Aorta (tissue), 5 donors: ENCODE measurements around the gene DHRS2. TPM values are rescaled to one million over a fixed set of nuclear protein-coding genes. Genes with fewer than 3 reads are reported as not detected.

ENCODE experiments used
- ATAC-seq: fragments of 200-7000 bp; cut with Tn5 transposase; one replicate; pipeline ENCODE4 v1.9.1; 2022; ENCODE audit warnings: moderate library complexity; ENCODE audit not compliant: low FRiP score
- DNase-seq, 2 donors: peaks; one replicate each; pipeline ENCODE4 v3.0.0-alpha.2; 2020
- H3K27ac ChIP-seq, 2 donors: one replicate each; pipeline ENCODE4 v1.5.1; 2013; ENCODE audit warnings: low read length in 2 of 2, mild to moderate bottlenecking in 2 of 2, moderate library complexity in 2 of 2, control low read depth in 1 of 2, inconsistent platforms in 1 of 2, low read depth in 1 of 2
- H3K27me3 ChIP-seq, 2 donors: one replicate each; pipeline ENCODE4 v1.6.1; 2013; ENCODE audit warnings: control low read depth in 1 of 2, low read length in 1 of 2, mild to moderate bottlenecking in 1 of 2, moderate library complexity in 1 of 2; ENCODE audit not compliant: insufficient read depth in 2 of 2, control insufficient read depth in 1 of 2
- H3K36me3 ChIP-seq, 2 donors: one replicate each; pipeline ENCODE4 v1.6.1; 2013; ENCODE audit warnings: control low read depth in 1 of 2, low read length in 1 of 2, mild to moderate bottlenecking in 1 of 2; ENCODE audit not compliant: insufficient read depth in 2 of 2, control insufficient read depth in 1 of 2
- H3K4me1 ChIP-seq, 2 donors: one replicate each; pipeline ENCODE4 v1.6.1; 2013; ENCODE audit warnings: low read length in 2 of 2, control low read depth in 1 of 2, mild to moderate bottlenecking in 1 of 2, moderate library complexity in 1 of 2; ENCODE audit not compliant: insufficient read depth in 2 of 2, control insufficient read depth in 1 of 2
- H3K4me3 ChIP-seq, 2 donors: one replicate each; pipeline ENCODE4 v1.5.1; 2013; ENCODE audit warnings: low read length in 2 of 2, control low read depth in 1 of 2, mild to moderate bottlenecking in 1 of 2
- H3K9me3 ChIP-seq: one replicate; pipeline ENCODE4 v1.6.1; 2013; ENCODE audit warnings: mild to moderate bottlenecking, low read length; ENCODE audit not compliant: control insufficient read depth
- WGBS, 2 donors: extraction: QIAGEN DNeasy Blood & Tissue Kit; methylation state at CpG; one replicate each; pipeline ENCODE4 v1.1.7; 2013; 5-methylcytosine and 5-hydroxymethylcytosine counted together
- intact Hi-C, 2 donors: fragments of 100-400 bp; cut with DNase I; formaldehyde crosslinking; loops; one replicate each; pipeline versions ENCODE4 v1.14.2 to v1.15.0; 2022
- polyA plus RNA-seq, 2 donors: library from polyadenylated mRNA; stranded (reverse); fragments of 200-250 nt; gene quantifications; one replicate each; pipeline ENCODE4 v1.2.3, GENCODE V29; 2013
- total RNA-seq, 2 donors: library from RNA; stranded (reverse); fragmentation: NEBNext Ultra II Directional; extraction: Animal tissue kit (Norgen Biotek cat#: 25700); gene quantifications; one replicate each; pipeline ENCODE4 v1.2.1, GENCODE V29; 2021
- donor health status: healthy with polysubstance abuse.
- donor health status: Bipolar disorder and iron deficiency.
- donor health status: DM: no; HTN: no; CAD: no.
- donor health status: DM: no; HTN: no; CAD: no.
- donor health status: DM: yes; HTN: yes; CAD: no.

Gene DHRS2
- total and polyA plus RNA-seq, 4 donors, result 0.18 TPM; not detected in 3

DNA sequence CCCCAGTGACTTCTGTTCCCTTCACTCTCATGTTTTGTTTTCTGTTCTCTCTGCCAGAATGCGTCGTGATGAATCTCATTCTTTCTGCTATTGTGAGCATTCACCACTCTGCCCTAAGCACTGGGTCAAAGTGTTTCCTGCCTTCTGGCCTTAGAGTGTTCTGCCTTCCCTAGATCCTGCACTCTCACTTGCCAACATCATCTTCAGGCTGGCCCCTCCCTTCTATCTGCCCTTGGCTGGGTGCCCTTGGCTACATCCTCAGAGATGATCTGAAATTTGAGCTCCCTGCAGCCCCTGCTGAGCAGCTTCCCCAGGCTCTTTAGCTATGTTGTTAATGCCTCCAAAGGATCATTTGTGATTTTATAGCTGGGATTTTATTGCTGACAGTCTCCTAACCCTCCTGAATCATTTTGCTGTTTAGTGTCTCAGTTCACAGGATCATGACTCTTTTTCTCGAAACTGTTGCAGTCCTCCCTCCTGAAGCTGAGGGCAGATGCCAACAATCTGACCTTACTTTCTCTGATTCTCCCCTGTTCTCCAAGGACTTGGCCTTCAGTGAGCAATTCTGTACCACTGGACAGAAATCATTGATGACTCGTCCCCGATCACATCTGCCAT lies 4.5 kb downstream of the DHRS2 start:
- no peaks in the 10 kb centered on the region for H3K27me3 ChIP-seq
- WGBS, 2 donors, result 66 to 69% methylated on average over 5 of the region's 5 CpGs
- intact Hi-C loops, result no loop called here
- no peak for DNase-seq
- ATAC-seq, result peak; percentile 61
- H3K36me3 ChIP-seq, result no peaks in the 10 kb centered on the region
- H3K9me3 ChIP-seq, result no peaks in the 10 kb centered on the region
- no peak overlapping the region for H3K4me3 ChIP-seq
- no peak overlapping the region for H3K27ac ChIP-seq
- no peaks in the 10 kb centered on the region for H3K4me1 ChIP-seq

DNA sequence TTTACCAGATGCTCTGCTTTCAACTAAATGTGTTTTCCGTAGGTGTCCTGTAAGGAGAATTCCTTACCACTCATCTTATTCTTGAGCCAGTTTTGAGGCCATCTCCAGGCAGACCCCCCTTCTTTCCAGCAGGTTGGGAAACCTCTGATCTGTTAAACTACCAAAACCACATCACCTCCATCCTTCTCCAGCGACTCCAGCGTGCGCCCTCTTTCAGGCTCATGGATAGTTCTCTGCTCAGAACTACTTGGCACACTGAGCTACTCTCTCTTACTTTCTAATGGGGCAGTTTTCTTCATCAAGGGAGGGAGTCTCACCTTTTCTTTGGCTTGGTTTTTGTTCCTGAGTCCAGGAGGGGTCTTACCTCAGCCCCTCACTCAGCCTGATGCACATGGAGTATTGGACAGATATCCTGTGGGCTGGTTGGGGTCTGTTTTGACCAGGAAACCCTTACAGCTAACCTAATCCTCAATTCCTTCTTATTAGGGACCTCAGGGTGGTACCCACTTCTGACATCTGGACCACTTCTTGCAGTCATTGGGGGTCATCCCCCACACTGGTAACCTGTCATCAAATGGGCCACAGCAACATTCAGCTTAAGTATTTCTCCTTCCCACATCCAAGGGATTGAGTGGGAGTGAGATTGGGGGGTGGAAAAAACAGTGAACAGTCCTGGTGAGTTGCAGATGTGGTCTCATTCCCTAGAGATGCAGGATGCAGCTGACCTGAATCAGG lies 5.2 kb downstream of the DHRS2 start:
- H3K4me1 ChIP-seq, result no peaks in the 10 kb centered on the region
- no peak for DNase-seq
- intact Hi-C loops, result no loop called here
- H3K9me3 ChIP-seq, result no peaks in the 10 kb centered on the region
- no peak overlapping the region for H3K4me3 ChIP-seq
- no peak for ATAC-seq
- no peak overlapping the region for H3K27ac ChIP-seq
- H3K27me3 ChIP-seq, result no peaks in the 10 kb centered on the region
- WGBS, 2 donors, result 97 to 100% methylated on average over 4 of the region's 4 CpGs
- H3K36me3 ChIP-seq, result no peaks in the 10 kb centered on the region

DNA sequence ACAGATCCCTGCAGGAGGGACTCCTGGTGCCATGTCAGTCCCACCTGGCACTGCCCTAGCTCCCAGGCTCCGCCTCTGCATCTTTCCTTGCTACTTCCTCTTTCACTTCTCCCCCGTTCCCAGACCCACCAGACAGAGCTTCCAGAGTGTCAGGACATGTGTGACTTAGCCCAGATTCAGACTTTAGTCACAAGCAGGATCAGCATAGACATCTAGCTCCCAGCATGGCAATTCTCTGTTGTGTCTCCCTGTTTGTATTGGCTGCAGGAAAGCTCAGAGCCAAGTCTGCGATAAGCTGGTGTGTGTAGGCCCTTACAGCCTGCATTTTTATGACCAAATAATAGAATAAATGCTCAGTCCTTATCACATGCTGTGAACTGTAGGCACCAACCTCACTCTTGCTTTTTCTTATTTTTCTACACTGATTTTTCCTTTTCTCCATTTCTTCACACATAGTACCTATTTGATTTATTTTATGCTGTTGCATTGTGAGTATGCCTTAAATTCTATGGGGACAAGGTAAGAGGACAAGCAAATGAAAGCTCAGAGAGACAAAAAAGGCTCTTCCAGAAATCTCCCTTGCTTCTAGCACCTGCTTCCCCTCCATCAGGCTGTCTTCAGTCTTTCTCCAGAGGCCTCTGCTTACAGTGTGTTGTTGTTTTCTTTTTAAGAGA lies 5.9 kb downstream of the DHRS2 start:
- Histone ChIP-seq H3K4me1 (no peaks in the 10 kb centered on the region), H3K27me3 (no peaks in the 10 kb centered on the region), H3K4me3 (no peak overlapping the region), H3K9me3 (no peaks in the 10 kb centered on the region), H3K27ac (no peak overlapping the region), H3K36me3 (no peaks in the 10 kb centered on the region)
- DNase-seq (no peak), ATAC-seq (no peak)
- 42 to 48% methylated on average over 3 of the region's 3 CpGs for WGBS, 2 donors
- intact Hi-C loops, result no loop called here

DNA sequence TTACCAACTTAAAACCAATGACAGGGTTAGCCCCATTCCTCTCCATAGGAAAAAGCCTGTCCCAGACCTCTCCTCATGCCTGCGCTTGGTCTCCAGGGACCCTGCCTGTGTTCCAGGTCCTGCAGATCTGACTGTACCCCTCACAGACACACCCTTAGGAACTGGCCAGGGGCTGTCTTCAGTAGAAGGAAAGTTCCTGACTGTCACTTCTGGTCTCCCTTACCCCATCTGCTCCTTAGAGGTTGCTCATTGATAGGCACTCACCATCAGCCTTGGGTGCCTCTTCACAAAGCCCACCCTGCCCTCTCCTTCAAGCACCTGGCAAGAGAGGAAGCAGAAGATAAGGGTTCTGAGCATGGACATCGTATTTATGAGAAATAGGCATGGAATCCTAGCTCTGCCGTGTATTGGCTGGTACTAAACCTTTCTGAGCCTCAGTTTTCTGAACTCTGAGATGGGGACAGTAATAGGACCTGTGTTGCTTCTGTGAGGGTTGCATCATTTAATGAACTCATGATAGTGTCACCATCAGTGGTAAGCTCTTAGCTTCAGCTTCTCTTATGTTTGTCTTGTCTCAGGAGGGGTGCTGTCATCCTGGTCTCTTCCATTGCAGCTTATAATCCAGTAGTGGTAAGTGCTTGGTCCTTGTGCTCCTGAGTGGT lies 7.5 kb downstream of the DHRS2 start:
- H3K27ac ChIP-seq, result no peak overlapping the region
- H3K9me3 ChIP-seq, result no peaks in the 10 kb centered on the region
- intact Hi-C loops, result no loop called here
- no peaks in the 10 kb centered on the region for H3K36me3 ChIP-seq
- no peak overlapping the region for H3K4me3 ChIP-seq
- no peaks in the 10 kb centered on the region for H3K27me3 ChIP-seq
- WGBS, 2 donors, result 92% methylated on average over 3 of the region's 3 CpGs
- no peaks in the 10 kb centered on the region for H3K4me1 ChIP-seq
- DNase-seq, result no peak
- no peak for ATAC-seq

DNA sequence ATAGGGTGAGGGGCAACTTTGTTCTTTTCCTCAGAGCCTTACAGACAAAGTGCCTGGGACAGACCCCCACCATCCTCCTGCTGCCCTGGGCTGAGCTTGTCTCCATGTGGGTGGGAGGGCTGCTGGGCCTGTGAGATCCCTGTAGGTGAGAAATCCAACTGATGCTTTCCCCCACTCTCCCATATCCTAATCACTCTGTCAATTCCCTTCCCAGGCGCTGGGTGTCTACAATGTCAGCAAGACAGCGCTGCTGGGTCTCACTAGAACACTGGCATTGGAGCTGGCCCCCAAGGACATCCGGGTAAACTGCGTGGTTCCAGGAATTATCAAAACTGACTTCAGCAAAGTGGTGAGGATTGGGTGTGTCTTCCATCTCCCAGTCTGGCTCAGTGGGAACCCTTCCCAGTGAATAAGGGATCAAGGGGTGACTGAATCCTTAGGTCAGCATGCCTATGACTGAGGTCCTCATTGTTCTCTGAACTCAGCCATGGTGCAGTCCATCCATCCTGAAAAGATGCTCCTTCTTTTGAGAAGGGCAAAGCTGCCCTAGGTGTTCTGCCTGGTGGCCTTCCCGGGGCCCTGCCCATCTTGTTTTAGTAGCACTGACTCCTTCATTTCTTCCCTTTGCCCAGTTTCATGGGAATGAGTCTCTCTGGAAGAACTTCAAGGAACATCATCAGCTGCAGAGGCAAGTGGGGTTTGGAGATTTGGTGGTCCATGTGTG lies 8.2 kb downstream of the DHRS2 start:
- intact Hi-C loops, result no loop called here
- ATAC-seq, result no peak
- no peak overlapping the region for H3K27ac ChIP-seq
- no peaks in the 10 kb centered on the region for H3K4me1 ChIP-seq
- H3K4me3 ChIP-seq, result no peak overlapping the region
- DNase-seq, result no peak
- no peaks in the 10 kb centered on the region for H3K36me3 ChIP-seq
- no peaks in the 10 kb centered on the region for H3K9me3 ChIP-seq
- 95% methylated on average over 5 of the region's 5 CpGs for WGBS, 2 donors
- H3K27me3 ChIP-seq, result no peaks in the 10 kb centered on the region

DNA sequence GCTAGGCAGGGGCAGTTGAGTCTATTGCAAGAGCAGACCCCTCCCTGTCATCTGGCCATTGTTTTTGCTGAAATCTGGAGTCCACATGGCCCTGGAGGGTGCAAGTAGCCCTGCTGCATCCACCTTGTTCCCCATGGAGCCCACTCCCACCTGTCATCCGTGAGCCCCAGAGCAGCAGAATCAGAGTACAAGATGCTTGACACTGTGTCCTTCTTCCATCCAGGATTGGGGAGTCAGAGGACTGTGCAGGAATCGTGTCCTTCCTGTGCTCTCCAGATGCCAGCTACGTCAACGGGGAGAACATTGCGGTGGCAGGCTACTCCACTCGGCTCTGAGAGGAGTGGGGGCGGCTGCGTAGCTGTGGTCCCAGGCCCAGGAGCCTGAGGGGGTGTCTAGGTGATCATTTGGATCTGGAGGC lies 8.8 kb downstream of the DHRS2 start:
- no peak for ATAC-seq
- no peak for DNase-seq
- intact Hi-C loops, result no loop called here
- 92% methylated on average over 8 of the region's 8 CpGs for WGBS, 2 donors
- Histone ChIP-seq H3K27ac (no peak overlapping the region), H3K4me3 (no peak overlapping the region), H3K9me3 (no peaks in the 10 kb centered on the region), H3K36me3 (no peaks in the 10 kb centered on the region), H3K4me1 (no peaks in the 10 kb centered on the region), H3K27me3 (no peaks in the 10 kb centered on the region)

DNA sequence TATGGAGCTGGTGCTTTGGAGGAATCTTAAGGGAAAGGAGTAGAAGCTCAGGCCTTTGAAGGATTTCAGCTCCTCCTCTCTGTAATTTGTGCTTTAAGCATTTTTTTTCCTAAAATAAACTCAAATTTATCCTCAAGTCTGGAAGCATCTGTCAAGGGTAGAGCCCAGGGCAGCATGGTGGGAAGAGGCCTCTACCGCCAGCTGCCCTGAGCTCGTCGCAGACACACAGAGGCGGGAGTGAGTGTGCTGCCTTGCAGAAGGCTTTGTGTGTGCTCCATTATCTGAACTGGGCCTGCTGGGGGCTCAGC lies 9.3 kb downstream of the DHRS2 start:
- Histone ChIP-seq H3K4me3 (no peak overlapping the region), H3K4me1 (no peaks in the 10 kb centered on the region), H3K27me3 (no peaks in the 10 kb centered on the region), H3K36me3 (no peaks in the 10 kb centered on the region), H3K27ac (no peak overlapping the region), H3K9me3 (no peaks in the 10 kb centered on the region)
- intact Hi-C loops, result no loop called here
- no peak for ATAC-seq
- no peak for DNase-seq
- WGBS, 2 donors, result 95% methylated on average over 4 of the region's 4 CpGs

DNA sequence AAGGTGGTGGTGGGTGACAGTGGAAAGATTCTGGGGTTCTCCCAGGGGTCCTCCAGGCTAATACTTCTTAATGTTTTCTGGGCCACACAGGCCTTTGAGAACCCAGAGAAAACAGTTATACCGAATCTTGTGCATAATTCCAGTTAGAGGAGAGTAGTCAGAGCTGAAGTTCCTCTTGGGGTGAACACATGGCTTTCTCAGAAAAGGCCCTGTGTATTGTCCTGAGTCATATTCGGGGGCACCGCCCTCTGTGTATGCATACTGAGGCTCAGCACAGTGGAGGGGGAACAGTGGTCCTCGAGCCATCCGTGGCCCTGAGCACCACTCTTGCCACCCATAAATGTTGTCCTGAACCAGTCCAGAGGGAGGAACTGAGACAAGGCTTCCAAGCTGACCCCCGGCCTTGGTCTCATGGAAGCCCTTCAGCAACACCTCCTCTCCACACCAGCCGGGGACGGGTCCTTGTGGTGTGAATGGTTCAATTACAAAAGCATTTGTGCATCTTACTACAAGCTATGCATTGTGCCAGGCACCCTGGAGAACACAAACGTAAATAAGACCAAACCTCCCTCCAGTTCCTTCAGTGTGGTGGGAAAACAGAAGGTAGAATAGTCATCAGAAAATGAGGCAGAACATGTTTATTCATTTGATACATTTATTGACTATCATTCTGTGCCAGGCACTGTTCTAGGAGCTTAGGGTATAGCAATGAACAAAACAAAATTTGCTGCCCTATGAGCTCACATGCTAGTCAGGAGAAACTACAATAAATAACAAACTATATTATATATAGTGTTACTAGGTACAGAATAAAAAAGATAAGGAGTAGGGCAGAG lies 9.9 kb downstream of the DHRS2 start:
- H3K4me1 ChIP-seq, result no peaks in the 10 kb centered on the region
- no peak overlapping the region for H3K4me3 ChIP-seq
- no peak overlapping the region for H3K27ac ChIP-seq
- H3K36me3 ChIP-seq, result no peaks in the 10 kb centered on the region
- no peaks in the 10 kb centered on the region for H3K27me3 ChIP-seq
- intact Hi-C loops, result no loop called here
- DNase-seq, result no peak
- H3K9me3 ChIP-seq, result no peaks in the 10 kb centered on the region
- ATAC-seq, result no peak
- WGBS, 2 donors, result 88 to 90% methylated on average over 9 of the region's 9 CpGs
